ENCODE results near the gene DLG2.

DNA sequence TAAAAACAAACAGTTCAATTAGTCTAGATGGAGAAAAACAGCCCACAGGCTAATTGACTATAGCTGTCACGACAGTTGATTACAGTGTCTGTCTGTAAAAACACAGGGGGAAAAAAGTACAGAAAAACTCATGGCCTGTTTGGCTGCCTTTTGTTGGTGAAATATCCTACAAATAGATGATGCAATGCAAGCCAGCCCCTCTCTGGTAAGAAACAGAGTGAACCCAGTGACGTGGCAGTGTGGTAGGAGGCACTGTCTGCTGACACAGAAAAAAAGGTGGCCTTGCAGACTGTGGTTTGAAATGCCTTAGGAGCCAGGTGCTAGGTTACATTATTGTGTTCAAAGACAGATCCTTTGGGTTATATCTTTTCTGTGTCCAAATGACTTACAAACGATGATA is 1909.6 kb downstream of the DLG2 start:
- TF ChIP-seq TEAD4 (IDR thresholded peaks at IDR 0.05) (no peak), ZBTB7A (IDR thresholded peaks at IDR 0.05; ENCODE audit: low read depth) (no peak), CEBPB (IDR thresholded peaks at IDR 0.05) (no peak), EGR1 (IDR thresholded peaks at IDR 0.05) (no peak), RAD21 (IDR thresholded peaks at IDR 0.05; ENCODE audit: low read depth) (no peak)
- TF ChIP-seq, protein P1, sequence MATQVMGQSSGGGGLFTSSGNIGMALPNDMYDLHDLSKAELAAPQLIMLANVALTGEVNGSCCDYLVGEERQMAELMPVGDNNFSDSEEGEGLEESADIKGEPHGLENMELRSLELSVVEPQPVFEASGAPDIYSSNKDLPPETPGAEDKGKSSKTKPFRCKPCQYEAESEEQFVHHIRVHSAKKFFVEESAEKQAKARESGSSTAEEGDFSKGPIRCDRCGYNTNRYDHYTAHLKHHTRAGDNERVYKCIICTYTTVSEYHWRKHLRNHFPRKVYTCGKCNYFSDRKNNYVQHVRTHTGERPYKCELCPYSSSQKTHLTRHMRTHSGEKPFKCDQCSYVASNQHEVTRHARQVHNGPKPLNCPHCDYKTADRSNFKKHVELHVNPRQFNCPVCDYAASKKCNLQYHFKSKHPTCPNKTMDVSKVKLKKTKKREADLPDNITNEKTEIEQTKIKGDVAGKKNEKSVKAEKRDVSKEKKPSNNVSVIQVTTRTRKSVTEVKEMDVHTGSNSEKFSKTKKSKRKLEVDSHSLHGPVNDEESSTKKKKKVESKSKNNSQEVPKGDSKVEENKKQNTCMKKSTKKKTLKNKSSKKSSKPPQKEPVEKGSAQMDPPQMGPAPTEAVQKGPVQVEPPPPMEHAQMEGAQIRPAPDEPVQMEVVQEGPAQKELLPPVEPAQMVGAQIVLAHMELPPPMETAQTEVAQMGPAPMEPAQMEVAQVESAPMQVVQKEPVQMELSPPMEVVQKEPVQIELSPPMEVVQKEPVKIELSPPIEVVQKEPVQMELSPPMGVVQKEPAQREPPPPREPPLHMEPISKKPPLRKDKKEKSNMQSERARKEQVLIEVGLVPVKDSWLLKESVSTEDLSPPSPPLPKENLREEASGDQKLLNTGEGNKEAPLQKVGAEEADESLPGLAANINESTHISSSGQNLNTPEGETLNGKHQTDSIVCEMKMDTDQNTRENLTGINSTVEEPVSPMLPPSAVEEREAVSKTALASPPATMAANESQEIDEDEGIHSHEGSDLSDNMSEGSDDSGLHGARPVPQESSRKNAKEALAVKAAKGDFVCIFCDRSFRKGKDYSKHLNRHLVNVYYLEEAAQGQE (IDR thresholded peaks at IDR 0.05; ENCODE audit: low read depth), result no peak
